GM18951 (cell line): ENCODE measurements around the gene PAPOLB.
"Not testable (repeated sequence)": the region's sequence is repeated elsewhere in the genome, so short reads cannot be mapped to it uniquely, and the experiment has no call there.

Experiments
- POLR2A ChIP-seq: IDR thresholded peaks from 4 replicates; pipeline ENCODE4 v1.6.1; 2011; ENCODE audit warnings: mild to moderate bottlenecking; ENCODE audit not compliant: insufficient read length, insufficient read depth; ENCODE audit errors: extremely low read depth
- in situ Hi-C: fragments of 300-500 bp; cut with MboI; formaldehyde crosslinking; loops from one replicate; pipeline ENCODE4 v1.12.0; 2022; ENCODE audit warnings: low sequenced_read_pairs, mixed read lengths, inconsistent platforms; ENCODE audit not compliant: unreplicated experiment

The PAPOLB gene

DNA sequence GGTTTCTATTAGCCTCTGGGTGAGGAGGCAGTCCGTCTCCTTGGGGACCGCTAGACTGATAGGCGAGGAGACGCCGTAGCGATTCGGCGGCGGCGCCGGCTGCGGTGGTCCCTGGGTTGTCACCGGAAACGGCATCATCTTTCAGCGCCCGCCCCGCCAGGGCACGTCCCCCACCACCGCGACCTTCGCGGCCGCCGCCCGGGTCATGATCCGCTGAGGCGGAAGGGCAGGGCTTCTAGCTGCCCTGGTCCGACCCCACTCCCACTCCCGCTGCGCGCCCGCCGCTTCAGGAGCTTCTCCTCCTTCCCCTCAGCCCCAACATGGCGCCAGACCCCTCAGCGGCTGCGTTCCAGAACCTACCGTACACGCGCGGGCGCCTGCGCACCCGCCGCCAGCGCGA, at the start of gene PAPOLB:
PAPOLB (minus strand) TSS at position 358 of the 400 bp plus-strand sequence; CDS start at position 138, 220 bp downstream.
- no peak for TF ChIP-seq POLR2A
- in situ Hi-C loops: loop anchor here (25.0 kb wide), 1 partner anchor 226 kb away; no protein-coding TSS in a partner anchor

DNA sequence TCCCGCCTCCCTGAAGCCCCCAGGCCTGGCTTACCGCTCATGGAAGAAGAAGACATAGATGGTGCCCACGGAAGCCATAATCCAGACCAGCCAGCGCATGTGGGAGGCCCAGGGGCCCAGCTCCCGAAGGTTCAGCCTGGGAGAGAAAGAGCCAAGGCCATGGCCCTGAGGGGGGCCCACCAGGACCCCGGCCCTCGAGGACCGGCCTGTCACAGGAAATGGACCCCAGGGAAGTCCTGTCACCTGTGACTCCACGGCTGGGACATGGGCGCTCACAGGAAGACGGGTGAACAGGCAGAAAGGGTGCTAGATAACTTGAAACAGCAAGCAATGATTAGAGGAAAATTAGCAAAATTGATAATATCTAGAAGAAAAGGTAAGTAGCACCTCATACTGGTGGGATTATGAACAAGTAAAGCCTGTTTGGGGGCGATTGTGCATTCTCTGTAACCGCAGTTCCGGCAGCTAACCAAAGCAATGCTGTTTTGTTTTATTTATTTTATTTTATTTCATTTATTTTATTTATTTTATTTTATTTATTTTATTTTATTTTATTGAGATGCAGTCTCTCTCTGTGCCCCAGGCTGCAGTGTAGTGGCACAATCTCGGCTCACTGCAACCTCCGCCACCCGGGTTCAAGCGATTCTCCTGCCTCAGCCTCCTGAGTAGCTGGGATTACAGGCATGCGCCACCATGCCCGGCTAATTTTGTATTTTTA, 49.4 kb upstream of the PAPOLB start:
- TF ChIP-seq POLR2A: no peak
- in situ Hi-C loops: no loop called here

GRCh38 chr7:4906682-4907081, 44.9 kb upstream of the PAPOLB start:
- TF ChIP-seq POLR2A: no peak
- in situ Hi-C loops: no loop called here

DNA sequence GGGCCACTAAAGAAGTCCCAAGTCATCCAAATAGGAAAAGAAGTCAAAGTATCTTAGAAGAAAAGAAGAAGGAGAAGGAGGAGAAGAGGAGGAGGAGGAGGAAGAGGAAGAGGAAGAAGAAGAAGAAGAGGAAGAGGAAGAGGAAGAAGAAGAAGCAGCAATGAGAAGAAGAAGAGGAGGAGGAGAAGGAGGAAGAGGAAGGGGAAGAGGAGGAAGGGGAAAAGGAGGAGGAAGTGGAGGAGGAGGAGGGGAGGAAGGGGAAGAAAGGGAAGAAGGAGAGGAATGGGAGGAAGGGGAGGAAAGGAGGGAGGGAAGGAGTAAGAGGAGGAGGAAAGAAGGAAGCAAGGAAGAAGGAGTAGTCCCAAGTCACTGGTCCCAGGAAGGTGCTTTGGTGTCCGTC, 43.3 kb upstream of the PAPOLB start:
- no peak for TF ChIP-seq POLR2A
- in situ Hi-C loops: no loop called here

DNA sequence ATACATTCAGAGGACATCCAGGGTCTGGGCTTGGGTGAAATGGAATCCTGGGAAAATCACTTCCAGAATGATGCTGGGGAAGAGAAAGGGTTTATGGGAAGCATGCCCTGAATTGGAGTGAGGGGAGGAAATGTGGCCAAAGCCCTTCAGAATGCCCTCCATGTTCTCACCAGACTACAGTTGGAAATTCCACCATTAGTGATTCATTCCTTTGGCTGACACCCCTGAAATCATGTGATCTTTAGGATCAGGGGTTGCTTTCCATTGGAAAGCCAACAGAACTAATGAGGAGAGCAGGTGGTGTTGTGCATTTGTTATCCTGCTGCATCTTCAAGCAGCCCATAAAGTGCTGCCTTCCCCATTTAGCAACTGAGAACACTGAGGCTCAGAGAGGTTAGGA, 42.5 kb upstream of the PAPOLB start:
- no peak for TF ChIP-seq POLR2A
- in situ Hi-C loops: no loop called here

DNA sequence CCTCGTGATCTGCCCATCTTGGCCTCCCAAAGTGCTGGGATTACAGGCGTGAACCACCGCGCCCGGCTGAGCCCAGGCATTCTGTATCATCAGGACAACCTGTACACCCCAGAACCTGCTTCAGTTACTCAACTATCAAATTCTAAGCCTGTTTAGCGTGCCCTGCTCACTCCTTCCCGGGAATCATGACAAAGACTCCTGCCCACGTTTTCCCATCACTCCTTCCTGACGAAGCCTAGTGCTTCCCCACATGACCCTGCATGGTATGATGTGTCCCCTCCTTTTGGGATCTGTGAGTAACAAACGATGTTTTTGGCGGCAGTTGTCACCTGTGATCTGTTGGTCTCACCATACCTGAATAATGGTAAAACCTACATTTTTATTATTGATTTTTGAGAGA, 33.9 kb upstream of the PAPOLB start:
- no peak for TF ChIP-seq POLR2A
- in situ Hi-C loops: no loop called here

DNA sequence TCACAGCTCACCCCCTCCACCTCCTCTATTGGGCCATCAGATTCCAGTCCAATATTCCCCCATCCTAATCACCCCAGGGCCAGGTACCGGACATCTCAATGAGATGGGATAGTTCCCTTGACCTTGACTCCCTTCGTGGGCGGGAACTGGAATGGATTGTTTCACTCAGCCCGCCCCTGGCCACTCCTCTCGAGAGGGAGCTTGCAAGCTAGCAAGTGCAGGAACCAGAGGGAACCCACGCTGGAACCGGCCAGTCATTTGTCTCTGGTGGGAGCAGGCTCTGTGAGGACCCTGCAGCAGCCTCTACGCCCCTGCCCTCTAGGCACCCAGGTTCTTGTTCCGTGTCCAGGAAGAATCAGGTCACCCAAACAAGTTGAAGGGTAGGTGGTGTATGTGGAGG, 32.7 kb upstream of the PAPOLB start:
- TF ChIP-seq POLR2A: no peak
- in situ Hi-C loops: no loop called here

GRCh38 chr7:4893929-4894475, 32.2 kb upstream of the PAPOLB start:
- in situ Hi-C loops: no loop called here

GRCh38 chr7:4893188-4893587, 31.4 kb upstream of the PAPOLB start:
- in situ Hi-C loops: not testable (repeated sequence)

More at GRCh38 chr7:4893929-4894475, 32.2 kb upstream of the PAPOLB start:
- TF ChIP-seq POLR2A: no peak

DNA sequence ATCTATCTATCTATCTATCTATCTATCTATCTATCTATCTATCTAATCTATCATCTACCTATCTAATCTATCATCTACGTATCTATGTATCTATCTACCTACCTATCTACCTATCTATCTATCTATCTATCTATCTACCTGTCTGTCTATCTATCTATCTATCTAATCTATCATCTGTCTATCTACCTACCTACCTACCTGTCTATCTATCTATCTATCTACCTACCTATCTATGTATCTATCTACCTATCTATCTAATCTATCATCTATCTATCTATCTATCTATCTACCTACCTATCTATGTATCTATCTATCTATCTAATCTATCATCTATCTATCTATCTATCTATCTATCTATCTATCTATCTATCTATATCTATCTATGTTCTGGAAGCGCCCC, 29.7 kb upstream of the PAPOLB start:
- in situ Hi-C loops: not testable (repeated sequence)

DNA sequence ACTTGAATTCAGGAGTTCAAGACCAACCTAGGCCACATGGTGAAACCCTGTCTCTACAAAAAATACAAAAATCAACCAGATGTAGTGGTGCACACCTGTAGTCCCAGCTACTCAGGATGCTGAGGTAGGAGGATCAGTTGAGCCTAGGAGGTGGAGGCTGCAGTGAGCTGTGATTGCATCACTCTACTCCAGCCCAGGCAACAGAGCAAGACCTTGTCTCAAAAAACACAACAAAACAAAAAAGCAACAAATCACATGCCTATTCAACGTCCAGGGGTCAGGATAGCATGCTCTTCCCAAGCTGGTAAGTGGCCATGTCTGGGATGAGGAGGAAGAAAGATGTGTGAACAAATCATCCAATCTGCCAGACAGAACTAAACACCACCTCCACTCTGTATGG, 27.9 kb upstream of the PAPOLB start:
- TF ChIP-seq POLR2A: no peak
- in situ Hi-C loops: no loop called here

DNA sequence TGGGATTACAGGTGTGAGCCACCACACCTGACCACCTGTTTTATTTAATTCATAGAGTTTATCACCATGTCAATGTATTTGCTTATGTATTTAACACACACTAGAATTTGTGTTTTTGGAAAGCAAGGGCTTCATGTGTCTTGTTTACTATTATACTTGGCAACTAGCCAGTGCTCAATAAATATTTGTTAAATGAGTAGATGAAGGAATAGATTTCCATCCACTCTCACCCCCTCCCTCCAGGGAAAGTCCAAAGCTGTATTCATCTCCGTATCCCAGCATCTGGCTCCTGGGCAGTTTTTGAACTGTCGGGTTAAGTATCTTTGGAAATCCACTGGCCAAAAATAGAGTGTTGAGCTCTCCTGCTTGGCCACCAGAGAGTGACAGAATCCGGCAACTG, 26.3 kb upstream of the PAPOLB start:
- no peak for TF ChIP-seq POLR2A
- in situ Hi-C loops: no loop called here

GRCh38 chr7:4886671-4887070, 24.8 kb upstream of the PAPOLB start:
- TF ChIP-seq POLR2A: no peak
- in situ Hi-C loops: no loop called here

DNA sequence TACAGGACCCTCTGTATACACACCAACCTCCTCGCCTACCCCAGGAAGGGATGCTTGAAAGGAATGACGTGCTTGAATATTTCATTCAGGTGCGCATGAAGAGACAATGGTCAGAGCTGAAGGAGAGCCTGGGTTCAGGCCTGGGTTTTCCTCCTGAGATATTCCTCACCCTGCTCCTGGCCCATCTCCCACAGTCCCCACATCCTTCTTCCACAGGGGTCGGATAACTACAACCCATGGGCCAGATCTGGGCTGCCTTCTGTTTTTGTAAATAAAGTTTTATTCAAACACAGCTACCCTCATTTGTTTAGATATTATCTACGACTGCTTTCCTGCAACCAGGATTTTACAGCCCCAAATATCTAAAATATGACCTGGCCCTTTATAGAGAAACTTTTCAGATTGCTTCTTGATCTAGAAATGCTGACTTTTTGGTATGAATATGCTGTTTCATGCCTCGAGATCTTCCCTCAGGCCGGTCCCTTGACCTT, 23.5 kb upstream of the PAPOLB start:
- TF ChIP-seq POLR2A: no peak
- in situ Hi-C loops: no loop called here
